Measurements from ENCODE around the gene COPZ1.

The COPZ1 gene

GRCh38 chr12:54360717-54361456 lies 36.0 kb downstream of the COPZ1 start:
- Histone ChIP-seq H3K4me3 (ENCODE audit: control insufficient read depth in 1 of 7, extremely low read depth in 1 of 7, insufficient read depth in 4 of 7, low read depth in 2 of 7, low read length in 6 of 7) (peak overlapping the region in 1 of 7 experiments; percentile 1), H3K27me3 (replicated peaks in 2 of 5; ENCODE audit: control insufficient read depth in 4 of 5, insufficient read depth in 5 of 5, low read length in 4 of 5) (no peaks in the 10 kb centered on the region), H3K9me3 (ENCODE audit: control extremely low read depth in 1 of 5, control insufficient read depth in 4 of 5, insufficient read depth in 2 of 5, low read depth in 1 of 5, low read length in 4 of 5) (no peaks in the 10 kb centered on the region), H3K36me3 (ENCODE audit: control insufficient read depth in 4 of 4, insufficient read depth in 4 of 4, low read length in 3 of 4) (no peaks in the 10 kb centered on the region), H3K27ac (ENCODE audit: insufficient read depth in 1 of 2, low read depth in 1 of 2, low read length in 2 of 2, poor library complexity in 1 of 2, severe bottlenecking in 2 of 2) (no peak overlapping the region), H3K4me1 (ENCODE audit: control extremely low read depth in 1 of 4, control insufficient read depth in 4 of 4, insufficient read depth in 4 of 4, low read length in 3 of 4) (peaks cover 19 to 72% (median 61%) of the 10 kb centered on the region in 4 experiments)
- WGBS (ENCODE audit: insufficient coverage): 78% methylated on average over 5 of the region's 16 CpGs
- POLR2A ChIA-PET: no interaction called here
- CTCF ChIA-PET: interaction anchor here (1.1 to 9.2 kb wide), 14 partner anchors 10 to 146 kb away, joined by 3 to 174 read pairs (median 6); no protein-coding TSS in a partner anchor
- peak; percentile 64 to 72 (median 66) for DNase-seq

- Histone ChIP-seq H3K27ac (ENCODE audit: insufficient read depth in 1 of 2, low read depth in 1 of 2, low read length in 2 of 2, poor library complexity in 1 of 2, severe bottlenecking in 2 of 2) (no peak overlapping the region), H3K9me3 (ENCODE audit: control extremely low read depth in 1 of 5, control insufficient read depth in 4 of 5, insufficient read depth in 2 of 5, low read depth in 1 of 5, low read length in 4 of 5) (no peaks in the 10 kb centered on the region), H3K27me3 (replicated peaks in 2 of 5; ENCODE audit: control insufficient read depth in 4 of 5, insufficient read depth in 5 of 5, low read length in 4 of 5) (no peaks in the 10 kb centered on the region), H3K4me1 (ENCODE audit: control extremely low read depth in 1 of 4, control insufficient read depth in 4 of 4, insufficient read depth in 4 of 4, low read length in 3 of 4) (peaks cover 21 to 61% (median 53%) of the 10 kb centered on the region in 4 experiments), H3K36me3 (ENCODE audit: control insufficient read depth in 4 of 4, insufficient read depth in 4 of 4, low read length in 3 of 4) (no peaks in the 10 kb centered on the region), H3K4me3 (ENCODE audit: control insufficient read depth in 1 of 7, extremely low read depth in 1 of 7, insufficient read depth in 4 of 7, low read depth in 2 of 7, low read length in 6 of 7) (no peak overlapping the region)
- POLR2A ChIA-PET: no interaction called here
- no peak for DNase-seq
- CTCF ChIA-PET: interaction anchor here (1.1 to 9.2 kb wide), 10 partner anchors 12 to 147 kb away, joined by 3 to 174 read pairs (median 12); partner anchors contain the start of gene COPZ1
- WGBS (ENCODE audit: insufficient coverage): 99% methylated on average over 8 of the region's 8 CpGs
These were observed 38.1 kb downstream of the COPZ1 start for GRCh38 chr12:54363047-54363446.

- 100% methylated on average over 1 of the region's 6 CpGs for WGBS (ENCODE audit: insufficient coverage)
- no peak overlapping the region for H3K4me3 ChIP-seq (ENCODE audit: control insufficient read depth in 1 of 7, extremely low read depth in 1 of 7, insufficient read depth in 4 of 7, low read depth in 2 of 7, low read length in 6 of 7)
- H3K4me1 ChIP-seq (ENCODE audit: control extremely low read depth in 1 of 4, control insufficient read depth in 4 of 4, insufficient read depth in 4 of 4, low read length in 3 of 4): peaks cover 21 to 61% (median 53%) of the 10 kb centered on the region in 4 experiments
- no peaks in the 10 kb centered on the region for H3K9me3 ChIP-seq (ENCODE audit: control extremely low read depth in 1 of 5, control insufficient read depth in 4 of 5, insufficient read depth in 2 of 5, low read depth in 1 of 5, low read length in 4 of 5)
- no peaks in the 10 kb centered on the region for H3K36me3 ChIP-seq (ENCODE audit: control insufficient read depth in 4 of 4, insufficient read depth in 4 of 4, low read length in 3 of 4)
- CTCF ChIA-PET: interaction anchor here (1.1 to 9.2 kb wide), 10 partner anchors 12 to 148 kb away, joined by 3 to 174 read pairs (median 12); partner anchors contain the start of gene COPZ1
- DNase-seq: no peak
- H3K27ac ChIP-seq (ENCODE audit: insufficient read depth in 1 of 2, low read depth in 1 of 2, low read length in 2 of 2, poor library complexity in 1 of 2, severe bottlenecking in 2 of 2): no peak overlapping the region
- POLR2A ChIA-PET: no interaction called here
- no peaks in the 10 kb centered on the region for H3K27me3 ChIP-seq (replicated peaks in 2 of 5; ENCODE audit: control insufficient read depth in 4 of 5, insufficient read depth in 5 of 5, low read length in 4 of 5)
These were observed 38.7 kb downstream of the COPZ1 start for GRCh38 chr12:54363618-54364017.

GRCh38 chr12:54364413-54364812 lies 39.5 kb downstream of the COPZ1 start, which contains the start of gene GPR84:
TSS of gene GPR84 (minus strand) at chr12:54364486. CDS start at chr12:54363851, 635 bp downstream.
- Histone ChIP-seq H3K4me3 (ENCODE audit: control insufficient read depth in 1 of 7, extremely low read depth in 1 of 7, insufficient read depth in 4 of 7, low read depth in 2 of 7, low read length in 6 of 7) (peak within 1 kb of the TSS in 5 of 7 experiments; percentile 16 to 61 (median 40)), H3K27ac (ENCODE audit: insufficient read depth in 1 of 2, low read depth in 1 of 2, low read length in 2 of 2, poor library complexity in 1 of 2, severe bottlenecking in 2 of 2) (no peak within 1 kb of the TSS), H3K4me1 (ENCODE audit: control extremely low read depth in 1 of 4, control insufficient read depth in 4 of 4, insufficient read depth in 4 of 4, low read length in 3 of 4) (peaks cover 20 to 64% (median 54%) of the 10 kb centered on the region in 4 experiments), H3K36me3 (ENCODE audit: control insufficient read depth in 4 of 4, insufficient read depth in 4 of 4, low read length in 3 of 4) (no peaks in the 10 kb centered on the region), H3K27me3 (replicated peaks in 2 of 5; ENCODE audit: control insufficient read depth in 4 of 5, insufficient read depth in 5 of 5, low read length in 4 of 5) (no peaks in the 10 kb centered on the region), H3K9me3 (ENCODE audit: control extremely low read depth in 1 of 5, control insufficient read depth in 4 of 5, insufficient read depth in 2 of 5, low read depth in 1 of 5, low read length in 4 of 5) (no peaks in the 10 kb centered on the region)
- CTCF ChIA-PET: no interaction called here
- DNase-seq: peak; percentile 54 to 75 (median 65)
- POLR2A ChIA-PET: no interaction called here
- 0% methylated on average over 4 of the region's 4 CpGs for WGBS (ENCODE audit: insufficient coverage)

GRCh38 chr12:54368025-54368708 lies 43.2 kb downstream of the COPZ1 start:
- Histone ChIP-seq H3K4me3 (ENCODE audit: control insufficient read depth in 1 of 7, extremely low read depth in 1 of 7, insufficient read depth in 4 of 7, low read depth in 2 of 7, low read length in 6 of 7) (peak overlapping the region in 4 of 7 experiments; percentile 39 to 67 (median 50)), H3K36me3 (ENCODE audit: control insufficient read depth in 4 of 4, insufficient read depth in 4 of 4, low read length in 3 of 4) (peaks cover 0 to 20% (median 2%) of the 10 kb centered on the region in 4 experiments), H3K27ac (ENCODE audit: insufficient read depth in 1 of 2, low read depth in 1 of 2, low read length in 2 of 2, poor library complexity in 1 of 2, severe bottlenecking in 2 of 2) (no peak overlapping the region), H3K4me1 (ENCODE audit: control extremely low read depth in 1 of 4, control insufficient read depth in 4 of 4, insufficient read depth in 4 of 4, low read length in 3 of 4) (peaks cover 15 to 59% (median 48%) of the 10 kb centered on the region in 4 experiments), H3K9me3 (ENCODE audit: control extremely low read depth in 1 of 5, control insufficient read depth in 4 of 5, insufficient read depth in 2 of 5, low read depth in 1 of 5, low read length in 4 of 5) (no peaks in the 10 kb centered on the region), H3K27me3 (replicated peaks in 2 of 5; ENCODE audit: control insufficient read depth in 4 of 5, insufficient read depth in 5 of 5, low read length in 4 of 5) (no peaks in the 10 kb centered on the region)
- CTCF ChIA-PET: interaction anchor here (0.5 to 3.9 kb wide), 29 partner anchors 12 to 158 kb away, joined by 3 to 76 read pairs (median 5); partner anchors contain the start of gene NFE2
- POLR2A ChIA-PET: no interaction called here
- 26% methylated on average over 4 of the region's 5 CpGs for WGBS (ENCODE audit: insufficient coverage)
- DNase-seq: no peak

- Histone ChIP-seq H3K4me3 (ENCODE audit: control insufficient read depth in 1 of 7, extremely low read depth in 1 of 7, insufficient read depth in 4 of 7, low read depth in 2 of 7, low read length in 6 of 7) (peak overlapping the region in 4 of 7 experiments; percentile 48 to 67 (median 51)), H3K36me3 (ENCODE audit: control insufficient read depth in 4 of 4, insufficient read depth in 4 of 4, low read length in 3 of 4) (peaks cover 0 to 26% (median 6%) of the 10 kb centered on the region in 4 experiments), H3K27me3 (replicated peaks in 2 of 5; ENCODE audit: control insufficient read depth in 4 of 5, insufficient read depth in 5 of 5, low read length in 4 of 5) (no peaks in the 10 kb centered on the region), H3K27ac (ENCODE audit: insufficient read depth in 1 of 2, low read depth in 1 of 2, low read length in 2 of 2, poor library complexity in 1 of 2, severe bottlenecking in 2 of 2) (peak overlapping the region in 1 of 2 experiments; percentile 25), H3K9me3 (ENCODE audit: control extremely low read depth in 1 of 5, control insufficient read depth in 4 of 5, insufficient read depth in 2 of 5, low read depth in 1 of 5, low read length in 4 of 5) (no peaks in the 10 kb centered on the region), H3K4me1 (ENCODE audit: control extremely low read depth in 1 of 4, control insufficient read depth in 4 of 4, insufficient read depth in 4 of 4, low read length in 3 of 4) (peaks cover 15 to 51% (median 40%) of the 10 kb centered on the region in 4 experiments)
- WGBS (ENCODE audit: insufficient coverage): 46% methylated on average over 35 of the region's 40 CpGs
- DNase-seq: peak; percentile 83 to 91 (median 87)
- CTCF ChIA-PET: interaction anchor here (0.6 to 3.9 kb wide), 27 partner anchors 11 to 159 kb away, joined by 3 to 76 read pairs (median 5); partner anchors contain the start of gene NFE2
- POLR2A ChIA-PET: no interaction called here
These were observed 44.0 kb downstream of the COPZ1 start for GRCh38 chr12:54368709-54369596.

Measured in common myeloid progenitor, CD34-positive (primary cell).